Esophagus muscularis mucosa (tissue), 4 donors: Measurements from ENCODE around the gene MCTP2. TPM values are rescaled to one million over a fixed set of nuclear protein-coding genes. Genes with fewer than 3 reads are reported as not detected.

Experiments used
- DNase-seq: peaks from one replicate; pipeline ENCODE4 v3.0.0-alpha.2; 2017; ENCODE audit errors: extremely low spot score
- H3K27ac ChIP-seq, 4 donors: fragments of 200-600 bp; sonication (generic); replicated peaks in 1 of 4; 1 replicate in 3 of 4; 2 replicates in 1 of 4; pipeline ENCODE4 v1.5.1; 2016 to 2019; ENCODE audit warnings: mild to moderate bottlenecking in 1 of 4
- H3K27me3 ChIP-seq, 4 donors: fragments of 200-600 bp; sonication (generic); one replicate each; pipeline versions ENCODE4 v1.5.1 to v1.6.0; 2016 to 2019
- H3K36me3 ChIP-seq, 4 donors: fragments of 200-600 bp; sonication (generic); one replicate each; pipeline ENCODE4 v1.5.1; 2016 to 2019
- H3K4me1 ChIP-seq, 4 donors: fragments of 200-600 bp; sonication (generic); one replicate each; pipeline ENCODE4 v1.5.1; 2016 to 2019
- H3K4me3 ChIP-seq, 4 donors: fragments of 200-600 bp; sonication (generic); 1 replicate in 2 of 4; 2 replicates in 2 of 4; pipeline ENCODE4 v1.5.1; 2016 to 2019; ENCODE audit warnings: mild to moderate bottlenecking in 4 of 4, moderate library complexity in 1 of 4
- H3K9me3 ChIP-seq, 4 donors: fragments of 200-600 bp; sonication (generic); 1 replicate in 3 of 4; 2 replicates in 1 of 4; pipeline ENCODE4 v1.5.1; 2016 to 2019
- EP300 ChIP-seq: sonication (generic); formaldehyde crosslinking; IDR thresholded peaks from one replicate; pipeline ENCODE4 v1.6.1; 2017; ENCODE audit warnings: antibody characterized with exemption
- POLR2A ChIP-seq: fragments of 450-650 bp; IDR thresholded peaks from one replicate; pipeline ENCODE4 v1.6.1; 2017; ENCODE audit warnings: antibody characterized with exemption, moderate library complexity, mild to moderate bottlenecking, low read depth
- POLR2AphosphoS5 ChIP-seq, 2 donors: sonication (generic); formaldehyde crosslinking; IDR thresholded peaks; one replicate each; pipeline ENCODE4 v1.6.1; 2017; ENCODE audit warnings: antibody characterized with exemption in 2 of 2
- WGBS: methylation state at CpG from one replicate; pipeline ENCODE4 v1.1.5; 2018; 5-methylcytosine and 5-hydroxymethylcytosine counted together
- intact Hi-C: fragments of 100-400 bp; cut with DNase I; formaldehyde crosslinking; loops from one replicate; pipeline ENCODE4 v1.15.1; 2023
- total RNA-seq, 4 donors: library from RNA; depleted of rRNA; stranded (reverse); fragments of >200 nt; gene quantifications; one replicate each; pipeline versions ENCODE4 v1.1.0 to v1.2.1, GENCODE V29; 2016
- TF ChIP-seq, protein P1 (sequence below), 3 experiments: fragments of 200-600 bp in 2 of 3; fragments of 450-650 bp in 1 of 3; sonication (generic) in 2 of 3; IDR thresholded peaks; one replicate each; pipeline ENCODE4 v1.5.1; 2017 to 2019; ENCODE audit warnings: antibody characterized with exemption in 3 of 3, mild to moderate bottlenecking in 2 of 3, moderate library complexity in 1 of 3

The MCTP2 gene
- total RNA-seq, 4 donors from 2014 or later = 2.4 to 14.6 (median 4.4) TPM

DNA sequence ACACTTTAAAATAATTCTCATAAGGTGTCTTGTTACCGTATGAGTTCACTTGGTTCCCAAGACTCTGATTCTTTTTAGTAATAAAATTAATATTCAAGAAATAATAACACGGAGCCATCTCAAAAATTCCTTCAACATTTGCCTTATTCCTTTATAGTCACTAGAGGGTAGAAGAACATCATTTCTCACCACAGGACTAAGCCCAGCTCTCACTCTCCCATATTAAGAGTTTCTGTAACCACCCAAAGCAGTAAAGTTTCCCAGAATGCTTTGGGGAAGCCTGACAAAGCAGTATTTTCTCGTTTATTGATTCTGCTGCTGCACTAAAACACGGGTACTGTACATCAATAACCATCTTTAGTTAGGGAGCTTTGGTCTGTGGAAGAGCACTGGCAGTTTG is 114.9 kb downstream of the MCTP2 start:
- intact Hi-C loops = no loop called here
- Histone ChIP-seq H3K27ac (no peak overlapping the region), H3K27me3 (no peaks in the 10 kb centered on the region), H3K4me3 (no peak overlapping the region), H3K9me3 (no peaks in the 10 kb centered on the region), H3K4me1 (no peaks in the 10 kb centered on the region), H3K36me3 (no peaks in the 10 kb centered on the region)
- WGBS = 44% methylated on average over 4 of the region's 4 CpGs
- no peak for TF ChIP-seq POLR2AphosphoS5 (IDR thresholded peaks at IDR 0.05)
- no peak for TF ChIP-seq POLR2A
- TF ChIP-seq, protein P1, sequence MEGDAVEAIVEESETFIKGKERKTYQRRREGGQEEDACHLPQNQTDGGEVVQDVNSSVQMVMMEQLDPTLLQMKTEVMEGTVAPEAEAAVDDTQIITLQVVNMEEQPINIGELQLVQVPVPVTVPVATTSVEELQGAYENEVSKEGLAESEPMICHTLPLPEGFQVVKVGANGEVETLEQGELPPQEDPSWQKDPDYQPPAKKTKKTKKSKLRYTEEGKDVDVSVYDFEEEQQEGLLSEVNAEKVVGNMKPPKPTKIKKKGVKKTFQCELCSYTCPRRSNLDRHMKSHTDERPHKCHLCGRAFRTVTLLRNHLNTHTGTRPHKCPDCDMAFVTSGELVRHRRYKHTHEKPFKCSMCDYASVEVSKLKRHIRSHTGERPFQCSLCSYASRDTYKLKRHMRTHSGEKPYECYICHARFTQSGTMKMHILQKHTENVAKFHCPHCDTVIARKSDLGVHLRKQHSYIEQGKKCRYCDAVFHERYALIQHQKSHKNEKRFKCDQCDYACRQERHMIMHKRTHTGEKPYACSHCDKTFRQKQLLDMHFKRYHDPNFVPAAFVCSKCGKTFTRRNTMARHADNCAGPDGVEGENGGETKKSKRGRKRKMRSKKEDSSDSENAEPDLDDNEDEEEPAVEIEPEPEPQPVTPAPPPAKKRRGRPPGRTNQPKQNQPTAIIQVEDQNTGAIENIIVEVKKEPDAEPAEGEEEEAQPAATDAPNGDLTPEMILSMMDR (IDR thresholded peaks at IDR 0.05) = no peak
- no peak for TF ChIP-seq EP300
- no peak for DNase-seq

DNA sequence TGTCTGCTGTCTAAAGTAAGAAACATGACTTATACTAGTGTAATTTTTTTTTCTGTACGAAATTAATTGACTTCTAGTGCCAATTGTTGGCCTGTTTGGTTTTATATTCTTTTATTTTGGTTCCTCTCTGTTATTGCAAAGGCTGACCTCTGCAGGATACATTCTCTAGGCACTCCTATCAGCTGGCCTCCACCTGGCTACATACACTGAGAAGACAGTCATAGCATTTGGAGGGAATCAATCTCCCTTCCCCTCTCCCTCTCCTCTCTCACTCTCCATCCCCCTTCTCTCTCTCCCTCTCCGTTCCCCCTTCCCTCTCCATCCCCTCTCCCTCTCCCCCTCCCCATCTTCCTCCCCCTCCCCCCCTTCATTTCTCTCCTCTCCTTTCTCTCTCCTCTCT is 116.7 kb downstream of the MCTP2 start:
- intact Hi-C loops = no loop called here
- Histone ChIP-seq H3K36me3 (no peaks in the 10 kb centered on the region), H3K27ac (no peak overlapping the region), H3K4me1 (no peaks in the 10 kb centered on the region), H3K4me3 (no peak overlapping the region), H3K9me3 (no peaks in the 10 kb centered on the region), H3K27me3 (no peaks in the 10 kb centered on the region)
- TF ChIP-seq EP300 = no peak
- TF ChIP-seq, protein P1 (IDR thresholded peaks at IDR 0.05) = no peak
- no peak for TF ChIP-seq POLR2A
- TF ChIP-seq POLR2AphosphoS5 (IDR thresholded peaks at IDR 0.05) = no peak
- DNase-seq = no peak
- 59% methylated on average over 2 of the region's 2 CpGs for WGBS

GRCh38 chr15:94351031-94351535 is 119.7 kb downstream of the MCTP2 start:
- H3K4me3 ChIP-seq = no peak overlapping the region
- H3K27ac ChIP-seq = no peak overlapping the region
- TF ChIP-seq, protein P1 (IDR thresholded peaks at IDR 0.05) = no peak
- TF ChIP-seq POLR2A (no peak), EP300 (no peak), POLR2AphosphoS5 (IDR thresholded peaks at IDR 0.05) (no peak)
- no peaks in the 10 kb centered on the region for H3K9me3 ChIP-seq
- no peak for DNase-seq
- H3K4me1 ChIP-seq = no peaks in the 10 kb centered on the region
- H3K36me3 ChIP-seq = no peaks in the 10 kb centered on the region
- H3K27me3 ChIP-seq = no peaks in the 10 kb centered on the region
- intact Hi-C loops = no loop called here
- 96% methylated on average over 1 of the region's 1 CpG for WGBS

GRCh38 chr15:94352636-94353487 is 121.5 kb downstream of the MCTP2 start:
- no peak for TF ChIP-seq POLR2AphosphoS5 (IDR thresholded peaks at IDR 0.05)
- TF ChIP-seq EP300 = no peak
- TF ChIP-seq, protein P1 (IDR thresholded peaks at IDR 0.05) = no peak
- TF ChIP-seq POLR2A = no peak
- Histone ChIP-seq H3K36me3 (no peaks in the 10 kb centered on the region), H3K27me3 (no peaks in the 10 kb centered on the region), H3K4me1 (no peaks in the 10 kb centered on the region), H3K27ac (no peak overlapping the region), H3K4me3 (no peak overlapping the region), H3K9me3 (no peaks in the 10 kb centered on the region)
- intact Hi-C loops = no loop called here
- WGBS = 74% methylated on average over 11 of the region's 11 CpGs
- DNase-seq = no peak
